ENCODE measurements around the gene PRSS2.

GRCh38 chr7:142817506-142817905 lies 46.7 kb downstream of the PRSS2 start:
- TF ChIP-seq POLR2A (IDR thresholded peaks at IDR 0.05): no peak
- no peak for TF ChIP-seq CTCF (IDR thresholded peaks at IDR 0.05)
- no peak for TF ChIP-seq POLR2AphosphoS5 (IDR thresholded peaks at IDR 0.05; ENCODE audit: insufficient read depth in 1 of 2, low read depth in 1 of 2)

Measured in vagina (tissue), 2 donors.